Stimulated activated naive CD8-positive, alpha-beta T cell treated with anti-CD3 and anti-CD28 coated beads, Interleukin-15, Interleukin-2, amounts not matched to agents 100 U/mL and 50 U/mL, for 24 hours (primary cell): ENCODE results near the gene MAPKAPK2.
A peak's percentile ranks its signal among the peaks of the same experiment; 100 is the strongest.
"Not testable (repeated sequence)": the region's sequence is repeated elsewhere in the genome, so short reads cannot be mapped to it uniquely, and the experiment has no call there.

ENCODE experiments used
- ATAC-seq: fragments of 150-1000 bp; cut with Tn5 transposase; one replicate; pipeline ENCODE4 v1.10.0; 2021
- DNase-seq: peaks from one replicate; pipeline ENCODE4 v3.0.0; 2021

The MAPKAPK2 gene

GRCh38 chr1:206744683-206745082, 60.0 kb downstream of the MAPKAPK2 start:
- ATAC-seq (peak; percentile 47), DNase-seq (no peak)

GRCh38 chr1:206745301-206745700, 60.6 kb downstream of the MAPKAPK2 start:
- DNase-seq (no peak), ATAC-seq (no peak)

DNA sequence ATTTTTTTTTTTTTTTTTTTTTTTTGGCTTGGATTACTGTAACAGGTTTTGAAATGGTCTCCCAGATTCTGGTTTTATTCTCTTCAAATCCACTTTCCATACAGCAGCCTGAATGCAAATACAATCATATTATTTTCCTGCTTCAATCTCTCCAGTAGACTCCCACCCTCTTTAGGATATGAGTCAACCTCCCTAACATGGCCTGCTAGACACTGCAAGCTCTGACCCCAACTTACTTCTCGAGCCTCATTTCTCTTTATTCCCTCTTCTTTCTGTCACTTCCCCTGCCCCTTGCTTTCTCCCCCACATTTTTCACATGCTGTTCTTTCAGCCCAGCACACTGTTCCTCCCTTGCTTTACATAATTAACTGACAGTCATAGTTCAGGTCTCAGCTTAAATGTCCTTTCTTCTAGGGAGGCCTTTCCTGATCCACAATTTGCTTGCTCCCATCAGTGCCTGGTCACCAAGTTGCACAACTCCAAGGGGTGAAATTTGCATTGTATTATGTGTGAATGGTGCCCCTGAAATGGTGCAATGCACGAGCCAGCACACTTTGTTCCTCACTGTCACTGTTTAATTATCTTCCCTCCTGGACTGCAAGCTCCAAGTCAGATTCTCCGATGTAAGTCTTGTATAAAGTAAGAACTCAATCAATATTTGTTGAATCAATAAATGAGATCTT, 63.8 kb downstream of the MAPKAPK2 start:
- DNase-seq (no peak), ATAC-seq (no peak)

DNA sequence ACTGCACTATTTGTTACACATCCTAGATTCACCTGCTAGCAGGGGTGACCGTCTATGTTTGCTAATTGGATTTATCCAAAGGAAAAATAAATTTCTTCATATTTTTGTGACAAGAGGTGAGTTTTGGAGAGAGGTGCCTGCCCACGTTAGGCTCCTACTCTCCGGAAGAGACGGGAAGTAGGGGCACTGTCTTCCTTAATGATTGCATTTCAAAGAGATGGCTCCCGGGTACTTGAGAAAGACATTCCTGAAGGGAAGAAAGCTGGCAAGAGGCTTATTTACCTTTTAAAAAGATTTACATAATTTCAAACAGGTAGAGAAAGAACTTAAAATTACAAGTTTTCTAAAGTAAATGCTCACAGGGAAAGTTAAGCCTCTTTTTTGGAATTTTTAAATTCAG, 67.2 kb downstream of the MAPKAPK2 start:
- ATAC-seq (no peak), DNase-seq (no peak)

- DNase-seq (no peak), ATAC-seq (no peak)
Observed at GRCh38 chr1:206752481-206752880, 67.8 kb downstream of the MAPKAPK2 start.

GRCh38 chr1:206753141-206753540, 68.4 kb downstream of the MAPKAPK2 start:
- no peak for ATAC-seq
- DNase-seq: no peak

DNA sequence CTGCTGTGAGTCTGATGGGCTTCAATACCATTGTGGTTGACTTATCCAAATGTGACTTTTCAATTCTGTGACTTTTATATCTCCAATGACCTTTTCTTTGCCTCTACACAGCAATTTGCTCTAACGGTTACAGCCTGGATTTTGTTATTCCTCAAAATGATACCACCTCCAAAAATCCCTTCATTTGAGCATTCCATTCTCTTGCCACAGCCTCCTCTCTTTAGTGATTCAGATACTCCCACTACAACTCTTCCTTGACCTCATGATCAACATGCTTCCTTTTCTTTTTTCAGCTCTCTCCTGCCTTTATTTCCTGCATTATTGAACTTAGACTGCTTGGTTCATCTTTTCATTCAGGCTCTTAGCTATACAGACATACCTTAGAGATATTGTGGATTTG, 69.3 kb downstream of the MAPKAPK2 start:
- ATAC-seq: no peak

GRCh38 chr1:206757524-206758266, 73.0 kb downstream of the MAPKAPK2 start:
- no peak for DNase-seq

More for the DNA sequence above, 69.3 kb downstream of the MAPKAPK2 start:
- no peak for DNase-seq

GRCh38 chr1:206760590-206760989, 75.9 kb downstream of the MAPKAPK2 start:
- DNase-seq: no peak
- ATAC-seq: no peak

More at GRCh38 chr1:206757524-206758266, 73.0 kb downstream of the MAPKAPK2 start:
- peak; percentile 85 for ATAC-seq

GRCh38 chr1:206761159-206761768, 76.6 kb downstream of the MAPKAPK2 start:
- ATAC-seq: no peak
- DNase-seq: no peak

- ATAC-seq, DNase-seq: not testable (repeated sequence)
Observed at GRCh38 chr1:206762741-206763364, 78.1 kb downstream of the MAPKAPK2 start.

GRCh38 chr1:206765771-206766170, 81.1 kb downstream of the MAPKAPK2 start:
- not testable (repeated sequence) for ATAC-seq, DNase-seq

DNA sequence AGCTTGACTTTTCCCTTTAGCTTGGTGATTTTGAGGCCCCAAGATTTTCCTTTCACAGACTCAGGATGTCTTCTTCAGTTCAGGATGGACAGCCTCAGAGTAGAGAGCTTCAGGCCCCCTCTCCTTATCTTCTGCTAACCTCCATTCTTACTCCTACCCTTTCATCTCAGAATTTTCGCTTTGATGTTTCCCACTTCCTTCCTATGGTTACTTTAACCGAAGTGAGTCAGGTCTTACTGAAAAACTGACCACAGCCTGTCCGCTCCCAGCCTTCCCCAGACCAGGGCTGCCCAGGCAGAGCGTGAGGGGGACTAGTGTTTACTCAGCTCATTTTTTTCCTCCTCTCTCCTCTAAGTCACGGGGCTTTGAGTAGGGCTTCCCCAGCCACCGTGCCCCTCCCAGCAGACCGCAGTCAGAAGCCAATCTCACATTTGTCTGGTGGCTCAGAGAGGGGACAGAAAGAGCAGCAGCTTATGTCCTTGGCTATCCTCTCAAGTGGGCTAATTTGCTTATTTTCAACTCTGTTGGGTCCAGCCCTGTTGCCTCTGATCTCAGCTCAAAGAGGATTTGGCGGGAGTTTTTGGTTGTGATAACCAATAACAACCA, 81.6 kb downstream of the MAPKAPK2 start:
- ATAC-seq (peak; percentile 79), DNase-seq (peak; percentile 78)

DNA sequence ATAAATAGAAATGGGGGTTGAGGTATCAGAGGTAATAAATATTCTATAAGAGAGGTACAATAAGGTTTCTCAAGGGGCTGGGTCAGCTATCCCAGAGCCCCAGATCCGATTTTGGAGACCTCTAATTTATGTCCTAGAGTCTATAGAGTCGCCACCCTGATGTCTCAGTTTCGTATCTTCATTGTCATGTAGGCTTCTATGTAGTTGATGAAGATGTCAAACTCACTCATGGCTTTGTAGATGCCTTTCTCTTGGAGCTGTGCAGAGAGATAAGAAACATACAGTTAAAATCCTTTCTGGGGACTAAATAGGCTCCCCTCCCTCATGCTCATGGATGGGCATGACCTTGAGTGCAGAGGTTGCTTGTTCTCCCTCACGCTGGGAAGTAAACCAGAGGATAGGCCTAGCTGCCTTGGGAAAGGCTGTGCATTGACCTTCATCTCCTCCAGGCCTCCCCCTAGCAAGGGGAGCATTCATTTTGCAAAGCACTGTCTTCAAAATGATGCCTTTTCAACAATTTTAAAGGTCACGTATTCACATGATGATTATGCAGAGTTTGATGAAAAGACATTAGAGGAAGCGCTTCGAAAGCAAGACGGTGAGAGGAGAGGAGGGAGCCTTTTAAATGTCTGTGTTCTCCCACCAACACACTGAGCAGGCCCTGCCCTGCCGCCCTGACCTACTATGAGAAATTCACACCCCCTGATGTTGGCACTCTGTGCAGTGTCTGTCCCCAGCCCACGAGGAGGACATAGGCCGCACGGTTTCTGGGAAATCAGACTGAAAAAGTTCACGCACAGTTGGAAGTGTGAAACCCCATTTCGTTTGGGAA, 84.0 kb downstream of the MAPKAPK2 start:
- ATAC-seq (peak; percentile 15), DNase-seq (no peak)

DNA sequence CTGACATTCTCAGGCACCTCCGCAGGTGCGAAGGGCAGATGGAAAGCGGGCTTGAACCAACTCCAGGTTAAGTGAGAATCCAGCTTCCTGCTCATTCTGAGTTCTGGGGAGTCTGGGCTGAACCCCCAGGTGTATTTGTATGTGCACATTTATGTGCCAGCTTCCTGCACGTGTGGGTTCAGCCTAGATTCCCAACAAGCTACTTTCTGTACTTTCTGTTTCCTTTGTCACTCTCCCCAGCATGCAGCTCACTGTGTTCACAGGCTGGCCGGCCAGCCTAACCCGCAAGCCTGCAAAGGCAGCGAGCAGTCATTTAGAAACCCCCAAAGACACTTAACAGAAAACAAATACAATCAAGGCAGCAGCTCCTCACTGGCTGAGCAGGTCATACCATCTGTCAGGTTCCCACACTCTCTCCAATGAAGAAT, 84.6 kb downstream of the MAPKAPK2 start:
- ATAC-seq: peak; percentile 85
- DNase-seq: peak; percentile 65

DNA sequence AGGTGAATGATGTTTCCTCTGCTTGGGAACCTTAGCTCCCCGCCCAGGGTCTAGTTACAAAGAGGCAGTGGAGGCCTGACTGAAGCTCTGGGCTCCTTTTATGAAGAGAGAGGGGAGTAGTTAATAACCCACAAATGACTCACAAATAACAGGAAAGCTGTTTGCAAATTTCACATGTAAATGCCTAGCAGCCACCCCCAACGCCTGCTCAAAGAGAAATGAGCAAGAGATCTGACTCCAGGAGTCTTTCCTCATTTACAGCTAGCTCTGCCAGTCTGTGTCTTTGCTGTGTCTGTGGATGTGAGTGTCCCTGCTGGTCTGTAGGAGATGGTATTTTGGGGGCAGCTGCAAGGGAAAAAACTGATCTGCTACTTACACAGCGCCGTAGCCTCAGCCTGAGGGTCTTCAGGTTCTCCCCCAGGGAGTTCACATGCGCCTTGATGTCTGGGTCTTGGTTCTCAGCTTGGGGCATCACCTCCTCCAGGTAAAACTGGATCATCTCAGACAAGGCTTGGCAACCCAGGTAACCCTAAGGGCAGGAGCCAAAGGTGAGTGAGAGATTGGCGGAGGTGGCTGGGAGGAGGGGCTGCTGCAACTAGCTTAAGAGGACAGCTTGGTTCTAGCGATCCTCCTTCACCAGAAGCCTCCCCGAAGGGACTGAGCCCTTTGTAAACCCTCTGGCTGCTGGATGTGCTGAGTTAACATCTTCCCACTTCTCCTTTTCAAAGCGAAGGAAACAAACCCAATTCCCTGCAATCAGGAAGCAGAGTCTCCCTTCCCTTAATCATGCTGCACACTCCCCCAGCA, 86.0 kb downstream of the MAPKAPK2 start, which contains the start of gene IL19:
Gene IL19 (plus strand): TSS at position 243 of the 807 bp plus-strand sequence. CDS start 65,890 bp downstream, outside the sequence.
- DNase-seq (no peak), ATAC-seq (no peak)

DNA sequence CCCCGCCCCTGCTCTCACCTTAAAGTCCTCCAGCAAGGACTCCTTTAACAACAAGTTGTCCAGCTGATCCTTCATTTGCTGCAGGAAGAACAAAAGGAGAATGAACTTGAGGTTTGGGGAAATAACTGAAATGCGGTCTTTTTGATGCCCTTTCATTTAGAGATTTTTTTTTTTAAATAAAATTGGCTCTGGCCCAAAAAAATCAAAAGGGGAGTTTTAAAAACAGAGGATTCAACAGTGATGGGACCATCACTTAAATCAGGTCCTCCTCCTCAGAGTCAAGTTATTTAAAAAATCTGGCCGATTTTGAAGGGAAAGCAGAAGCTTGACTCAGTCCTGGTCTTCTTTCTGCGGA, 86.6 kb downstream of the MAPKAPK2 start:
- DNase-seq: no peak

GRCh38 chr1:206772243-206772937, 87.7 kb downstream of the MAPKAPK2 start, which contains the start of gene IL10:
IL10 (minus strand) TSS chr1:206772494; CDS start chr1:206772435, 59 bp downstream.
- no peak for DNase-seq
- ATAC-seq: no peak

More for the DNA sequence above, 86.6 kb downstream of the MAPKAPK2 start:
- no peak for ATAC-seq

GRCh38 chr1:206774093-206774492, 89.4 kb downstream of the MAPKAPK2 start:
- ATAC-seq (no peak), DNase-seq (no peak)
